K562 (cell line): ENCODE measurements around the gene CBX2. TPM values are rescaled to one million over a fixed set of nuclear protein-coding genes. Genes with fewer than 3 reads are reported as not detected.

ENCODE experiments used
- ARID1B ChIP-seq: fragments of 450-650 bp; IDR thresholded peaks from 2 replicates; pipeline ENCODE4 v1.6.1; 2016; ENCODE audit warnings: antibody characterized with exemption, mild to moderate bottlenecking, inconsistent platforms
- BCOR ChIP-seq: fragments of 450-650 bp; IDR thresholded peaks from 2 replicates; pipeline ENCODE4 v1.6.1; 2016
- CBFB ChIP-seq: sonication (generic); formaldehyde crosslinking; IDR thresholded peaks from 2 replicates; pipeline ENCODE4 v1.4.0; 2020; ENCODE audit warnings: mild to moderate bottlenecking, missing genetic modification reagents
- FOXK1 ChIP-seq: sonication (generic); formaldehyde crosslinking; IDR thresholded peaks from 2 replicates; pipeline ENCODE4 v1.8.0; 2022; ENCODE audit warnings: missing genetic modification reagents, mild to moderate bottlenecking, borderline replicate concordance
- FOXO4 ChIP-seq: fragments of 450-650 bp; formaldehyde crosslinking; IDR thresholded peaks from 2 replicates; pipeline ENCODE4 v1.4.0; 2020; ENCODE audit warnings: mild to moderate bottlenecking, moderate library complexity
- GABPB2 ChIP-seq: fragments of 250-450 bp; sonication (Bioruptor Pico); conservative IDR thresholded peaks from 2 replicates; pipeline ENCODE4 v1.5.1; 2021; ENCODE audit warnings: mild to moderate bottlenecking
- GATAD2A ChIP-seq: fragments of 450-650 bp; IDR thresholded peaks from 2 replicates; pipeline ENCODE4 v1.6.1; 2017
- HDAC8 ChIP-seq: fragments of 450-650 bp; IDR thresholded peaks from 2 replicates; pipeline ENCODE4 v1.6.1; 2016; ENCODE audit warnings: mild to moderate bottlenecking, missing genetic modification characterization, moderate library complexity, missing compliant biosample characterization
- MAX ChIP-seq: sonication (generic); formaldehyde crosslinking; IDR thresholded peaks from 2 replicates; pipeline ENCODE4 v1.9.0; 2022; ENCODE audit warnings: mild to moderate bottlenecking, missing genetic modification reagents
- NR3C1 ChIP-seq: sonication (generic); formaldehyde crosslinking; IDR thresholded peaks from 2 replicates; pipeline ENCODE4 v1.8.1; 2022; ENCODE audit warnings: missing genetic modification reagents
- NR4A1 ChIP-seq, 2 experiments: fragments of 250-450 bp in 1 of 2; fragments of 450-650 bp in 1 of 2; sonication (Bioruptor Pico) in 1 of 2; IDR thresholded peaks; 2 replicates each; pipeline versions ENCODE4 v1.4.0 to v1.6.1; 2016 to 2020; ENCODE audit warnings: mild to moderate bottlenecking in 2 of 2, missing compliant biosample characterization in 1 of 2, missing genetic modification characterization in 1 of 2, moderate library complexity in 1 of 2
- RBM34 ChIP-seq: fragments of 200-400 bp; formaldehyde crosslinking; IDR thresholded peaks from 2 replicates; pipeline ENCODE4 v1.6.1; 2018; ENCODE audit warnings: low read length, borderline replicate concordance; ENCODE audit not compliant: insufficient read depth
- RERE ChIP-seq: sonication (generic); formaldehyde crosslinking; IDR thresholded peaks from 2 replicates; pipeline ENCODE4 v1.8.0; 2023; ENCODE audit warnings: missing genetic modification reagents, mild to moderate bottlenecking, borderline replicate concordance
- SMARCE1 ChIP-seq: fragments of 450-650 bp; IDR thresholded peaks from 2 replicates; pipeline ENCODE4 v1.7.1; 2016; ENCODE audit warnings: mild to moderate bottlenecking
- ZBTB49 ChIP-seq: sonication (generic); formaldehyde crosslinking; IDR thresholded peaks from 2 replicates; pipeline ENCODE4 v1.8.0; 2022; ENCODE audit warnings: missing genetic modification reagents, mild to moderate bottlenecking, borderline replicate concordance
- ZNF133 ChIP-seq: fragments of 250-450 bp; sonication (Bioruptor Pico); IDR thresholded peaks from 2 replicates; pipeline ENCODE4 v1.4.0; 2020; ENCODE audit warnings: mild to moderate bottlenecking
- ZNF184 ChIP-seq: sonication (generic); formaldehyde crosslinking; IDR thresholded peaks from 2 replicates; pipeline ENCODE4 v1.5.0; 2020; ENCODE audit warnings: missing genetic modification reagents
- ZNF316 ChIP-seq: fragments of 450-650 bp; IDR thresholded peaks from 2 replicates; pipeline ENCODE4 v1.6.1; 2016
- ZNF354B ChIP-seq: fragments of 250-450 bp; sonication (Bioruptor Pico); IDR thresholded peaks from 2 replicates; pipeline ENCODE4 v1.4.0; 2020
- ZNF717 ChIP-seq: fragments of 250-450 bp; sonication (Bioruptor Pico); IDR thresholded peaks from 2 replicates; pipeline ENCODE4 v1.5.0; 2021
- polyA plus RNA-seq, 8 experiments: library from polyadenylated mRNA; depleted of rRNA in 4 of 8; stranded (reverse) in 5 of 8; unstranded in 3 of 8; fragments of >200 nt; fragmentation: Nextera tagmentation in 2 of 8; fragmentation: Illumina TruSeq in 1 of 8; extraction: Ambion mirVana in 2 of 8; extraction: Trizol in 1 of 8; gene quantifications; 2 replicates each; pipeline versions ENCODE4 v1.2.1 to v1.2.3, GENCODE V29; 2011 to 2014; ENCODE audit warnings: inconsistent platforms in 1 of 8, missing spikeins in 1 of 8
- total RNA-seq, 7 experiments: library from RNA; depleted of rRNA in 6 of 7; stranded (reverse); fragments of >200 nt in 6 of 7; fragmentation: Illumina TruSeq in 2 of 7; extraction: Trizol in 2 of 7; gene quantifications; 2 replicates each; pipeline versions ENCODE4 v1.2.1 to v1.2.3, GENCODE V29; 2011 to 2021; ENCODE audit warnings: low replicate concordance in 1 of 7

Gene CBX2
- total and polyA plus RNA-seq, 9 of the 15 experiments (the other 6 are each of a cell fraction or from before 2014, with no cell fraction given): 0.66 to 26.9 (median 13.9) TPM

GRCh38 chr17:79750650-79751545 is 27.1 kb upstream of the CBX2 start (continued):
- TF ChIP-seq ZNF184 (no peak), ZNF717 (CRISPR knock-in tag) (no peak), FOXK1 (no peak), FOXO4 (CRISPR knock-in tag) (no peak), CBFB (CRISPR knock-in tag) (no peak), NR4A1 (CRISPR knock-in tag; IDR thresholded peaks at IDR 0.05) (no peak), NR4A1 (tag; IDR thresholded peaks at IDR 0.05) (no peak), MAX (CRISPR knock-in tag) (no peak), ZNF133 (CRISPR knock-in tag) (no peak), GABPB2 (CRISPR knock-in tag) (no peak), SMARCE1 (0 out of 2 replicates have a peak, but pooled peaks have one; percentile 18), NR3C1 (CRISPR knock-in tag) (no peak), ZNF316 (peak; percentile 99), ZBTB49 (CRISPR knock-in tag) (no peak), RBM34 (no peak), BCOR (peak; percentile 89), RERE (no peak), ARID1B (peak; percentile 45; the same call in 1 of the 2 replicates), HDAC8 (no peak), ZNF354B (CRISPR knock-in tag) (no peak), GATAD2A (no peak)
